Measurements from ENCODE around the gene BASP1. TPM values are rescaled to one million over a fixed set of nuclear protein-coding genes. Genes with fewer than 3 reads are reported as not detected.

The BASP1 gene
- polyA plus RNA-seq, 3 donors from 2014 or later: 1.6 to 7.2 (median 5.3) TPM

GRCh38 chr5:17221843-17222636 lies 4.6 kb downstream of the BASP1 start:
- Mint-ChIP-seq H3K27me3 (ENCODE audit: low read depth in 3 of 3) (peaks cover 0 to 17% (median 10%) of the 10 kb centered on the region in 3 donors), H3K4me1 (peaks cover 8 to 10% of the 10 kb centered on the region in 2 donors), H3K36me3 (no peaks in the 10 kb centered on the region), H3K4me3 (no peak overlapping the region), H3K27ac (no peak overlapping the region), H3K9me3 (peaks cover 0 to 11% (median 1%) of the 10 kb centered on the region in 6 donors)
- no peak for DNase-seq

DNA sequence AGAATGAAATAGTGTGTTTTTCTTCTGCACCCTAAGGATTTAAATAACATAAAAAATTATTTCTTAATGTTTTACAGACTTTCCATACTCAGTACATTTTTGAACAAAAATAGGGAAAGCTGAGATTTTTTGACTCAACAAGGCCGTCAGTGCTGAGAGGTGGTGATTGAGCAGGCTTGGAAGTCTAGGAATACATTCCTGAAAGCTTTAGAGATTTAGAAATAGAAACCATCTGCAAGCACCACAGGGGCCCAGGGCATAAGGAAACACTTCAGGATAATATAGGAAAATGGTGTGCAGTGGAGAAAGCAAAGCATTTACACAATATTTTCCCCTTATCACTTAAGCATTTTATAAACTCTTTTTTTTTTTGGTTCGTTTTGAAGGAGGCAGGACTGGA lies 5.2 kb downstream of the BASP1 start:
- Mint-ChIP-seq H3K9me3 (peaks cover 0 to 11% (median 1%) of the 10 kb centered on the region in 6 donors), H3K36me3 (no peaks in the 10 kb centered on the region), H3K27me3 (ENCODE audit: low read depth in 3 of 3) (peaks cover 0 to 17% (median 10%) of the 10 kb centered on the region in 3 donors), H3K4me1 (peaks cover 8 to 10% of the 10 kb centered on the region in 2 donors), H3K4me3 (no peak overlapping the region), H3K27ac (no peak overlapping the region)
- no peak for DNase-seq

DNA sequence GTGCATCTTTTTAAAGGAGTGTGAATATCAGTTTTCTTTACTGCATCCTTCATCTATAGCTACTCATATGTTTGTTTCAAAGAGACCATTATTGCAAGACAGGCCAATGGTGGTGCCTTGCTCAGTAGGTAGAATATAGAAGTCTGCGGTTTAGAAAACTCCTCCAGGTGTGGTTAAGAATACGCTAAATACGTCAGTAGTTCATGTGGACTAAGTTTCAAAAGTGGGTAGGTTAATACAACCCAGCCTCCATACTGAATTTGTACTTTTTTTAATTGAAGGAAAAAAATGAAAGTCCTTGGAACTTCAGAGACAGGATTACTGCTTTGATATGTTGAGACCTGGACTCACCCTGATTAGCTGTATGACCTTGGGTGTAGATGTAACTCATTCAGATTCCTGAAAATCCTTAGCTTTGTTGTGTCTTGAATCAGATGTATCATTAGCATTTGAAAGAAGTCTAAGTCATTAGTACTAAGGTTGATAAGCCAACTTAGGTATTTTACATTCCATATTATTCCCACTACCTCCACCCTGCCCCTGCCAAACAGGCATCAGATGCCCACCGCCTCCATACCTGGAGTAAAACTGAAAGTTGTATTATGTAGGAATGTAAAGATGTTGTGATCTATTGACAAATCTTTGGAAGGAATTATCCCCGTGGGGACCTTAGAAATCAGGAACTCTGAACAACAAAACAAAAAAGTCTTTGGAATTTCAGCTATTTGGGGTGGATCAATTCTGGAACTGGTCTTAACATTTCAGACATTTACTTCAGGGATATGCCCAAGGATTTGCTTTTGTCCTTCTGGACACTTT lies 6.1 kb downstream of the BASP1 start:
- Mint-ChIP-seq H3K4me3 (no peak overlapping the region), H3K36me3 (no peaks in the 10 kb centered on the region), H3K9me3 (peaks cover 0 to 19% (median 1%) of the 10 kb centered on the region in 6 donors), H3K4me1 (peaks cover 8 to 10% of the 10 kb centered on the region in 2 donors), H3K27ac (no peak overlapping the region), H3K27me3 (ENCODE audit: low read depth in 3 of 3) (peaks cover 0 to 19% (median 10%) of the 10 kb centered on the region in 3 donors)
- DNase-seq: no peak

GRCh38 chr5:17224858-17225511 lies 7.6 kb downstream of the BASP1 start:
- Mint-ChIP-seq H3K36me3 (no peaks in the 10 kb centered on the region), H3K9me3 (peaks cover 0 to 12% (median 2%) of the 10 kb centered on the region in 6 donors), H3K4me1 (no peaks in the 10 kb centered on the region), H3K27me3 (ENCODE audit: low read depth in 3 of 3) (peaks cover 0 to 16% (median 2%) of the 10 kb centered on the region in 3 donors), H3K4me3 (no peak overlapping the region), H3K27ac (no peak overlapping the region)
- DNase-seq: no peak

- Mint-ChIP-seq H3K4me1 (no peaks in the 10 kb centered on the region), H3K27ac (no peak overlapping the region)
Observed at GRCh38 chr5:17225520-17225919, 8.1 kb downstream of the BASP1 start.

GRCh38 chr5:17227868-17228267 lies 10.4 kb downstream of the BASP1 start:
- H3K9me3 Mint-ChIP-seq: peaks cover 0 to 9% (median 3%) of the 10 kb centered on the region in 6 donors
- no peak overlapping the region for H3K4me3 Mint-ChIP-seq
- H3K36me3 Mint-ChIP-seq: no peaks in the 10 kb centered on the region
- peaks cover 0 to 2% (median 0%) of the 10 kb centered on the region in 3 donors for H3K27me3 Mint-ChIP-seq (ENCODE audit: low read depth in 3 of 3)
- no peak overlapping the region for H3K27ac Mint-ChIP-seq
- no peak for DNase-seq
- no peaks in the 10 kb centered on the region for H3K4me1 Mint-ChIP-seq

More at GRCh38 chr5:17225520-17225919, 8.1 kb downstream of the BASP1 start:
- DNase-seq: no peak
- no peak overlapping the region for H3K4me3 Mint-ChIP-seq
- H3K36me3 Mint-ChIP-seq: no peaks in the 10 kb centered on the region
- H3K27me3 Mint-ChIP-seq (ENCODE audit: low read depth in 3 of 3): peaks cover 0 to 13% (median 0%) of the 10 kb centered on the region in 3 donors
- H3K9me3 Mint-ChIP-seq: peaks cover 0 to 9% (median 3%) of the 10 kb centered on the region in 6 donors

- Mint-ChIP-seq H3K27me3 (ENCODE audit: low read depth in 3 of 3) (peaks cover 0 to 2% (median 0%) of the 10 kb centered on the region in 3 donors), H3K4me1 (no peaks in the 10 kb centered on the region), H3K36me3 (no peaks in the 10 kb centered on the region), H3K9me3 (peaks cover 0 to 9% (median 6%) of the 10 kb centered on the region in 6 donors), H3K27ac (no peak overlapping the region), H3K4me3 (no peak overlapping the region)
- DNase-seq: no peak
Observed at GRCh38 chr5:17228821-17229291, 11.4 kb downstream of the BASP1 start.

GRCh38 chr5:17229313-17229712 lies 11.9 kb downstream of the BASP1 start:
- Mint-ChIP-seq H3K9me3 (peaks cover 0 to 9% (median 7%) of the 10 kb centered on the region in 6 donors), H3K4me3 (no peak overlapping the region), H3K36me3 (no peaks in the 10 kb centered on the region), H3K27me3 (ENCODE audit: low read depth in 3 of 3) (peaks cover 0 to 2% (median 0%) of the 10 kb centered on the region in 3 donors), H3K27ac (no peak overlapping the region), H3K4me1 (no peaks in the 10 kb centered on the region)
- no peak for DNase-seq

DNA sequence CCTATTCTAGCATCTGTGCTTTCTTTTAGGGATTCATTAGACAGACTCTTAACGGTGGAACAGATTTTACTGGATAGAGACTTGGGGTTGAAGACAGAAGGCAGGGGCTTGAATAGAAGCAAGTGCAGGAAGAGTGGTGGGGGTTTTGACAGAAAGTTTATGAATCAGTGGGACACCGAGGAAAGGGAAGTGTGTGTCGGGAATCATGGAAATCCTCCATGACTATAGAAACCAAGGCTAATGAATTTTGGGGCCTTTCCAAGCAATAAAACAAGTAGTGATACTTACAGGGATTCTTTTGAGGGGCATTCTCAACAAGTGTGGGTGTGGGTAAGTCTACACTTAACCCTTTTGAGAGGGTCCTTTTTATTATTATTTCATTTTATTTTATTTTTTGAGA lies 12.8 kb downstream of the BASP1 start:
- Mint-ChIP-seq H3K4me3 (no peak overlapping the region), H3K9me3 (peaks cover 0 to 12% (median 7%) of the 10 kb centered on the region in 6 donors), H3K4me1 (no peaks in the 10 kb centered on the region), H3K27ac (no peak overlapping the region), H3K36me3 (no peaks in the 10 kb centered on the region), H3K27me3 (ENCODE audit: low read depth in 3 of 3) (peaks cover 0 to 2% (median 0%) of the 10 kb centered on the region in 3 donors)
- DNase-seq: no peak

- H3K4me3 Mint-ChIP-seq: no peak overlapping the region
- H3K4me1 Mint-ChIP-seq: no peaks in the 10 kb centered on the region
- peaks cover 2 to 17% (median 10%) of the 10 kb centered on the region in 6 donors for H3K9me3 Mint-ChIP-seq
- no peaks in the 10 kb centered on the region for H3K36me3 Mint-ChIP-seq
- no peak for DNase-seq
- peaks cover 0 to 2% (median 0%) of the 10 kb centered on the region in 3 donors for H3K27me3 Mint-ChIP-seq (ENCODE audit: low read depth in 3 of 3)
- no peak overlapping the region for H3K27ac Mint-ChIP-seq
Observed at GRCh38 chr5:17230808-17231525, 13.5 kb downstream of the BASP1 start.

- Mint-ChIP-seq H3K27me3 (ENCODE audit: low read depth in 3 of 3) (peaks cover 0 to 2% (median 0%) of the 10 kb centered on the region in 3 donors), H3K27ac (no peak overlapping the region), H3K9me3 (peaks cover 2 to 18% (median 10%) of the 10 kb centered on the region in 6 donors), H3K4me3 (no peak overlapping the region), H3K36me3 (no peaks in the 10 kb centered on the region), H3K4me1 (no peaks in the 10 kb centered on the region)
- DNase-seq: no peak
Observed at GRCh38 chr5:17232405-17232804, 15.0 kb downstream of the BASP1 start.

- Mint-ChIP-seq H3K9me3 (peaks cover 3 to 19% (median 8%) of the 10 kb centered on the region in 6 donors), H3K4me1 (no peaks in the 10 kb centered on the region), H3K36me3 (no peaks in the 10 kb centered on the region), H3K27ac (no peak overlapping the region), H3K27me3 (ENCODE audit: low read depth in 3 of 3) (peaks cover 0 to under 1% (median 0%) of the 10 kb centered on the region in 3 donors), H3K4me3 (no peak overlapping the region)
- DNase-seq: no peak
Observed at GRCh38 chr5:17233488-17233887, 16.1 kb downstream of the BASP1 start.

DNA sequence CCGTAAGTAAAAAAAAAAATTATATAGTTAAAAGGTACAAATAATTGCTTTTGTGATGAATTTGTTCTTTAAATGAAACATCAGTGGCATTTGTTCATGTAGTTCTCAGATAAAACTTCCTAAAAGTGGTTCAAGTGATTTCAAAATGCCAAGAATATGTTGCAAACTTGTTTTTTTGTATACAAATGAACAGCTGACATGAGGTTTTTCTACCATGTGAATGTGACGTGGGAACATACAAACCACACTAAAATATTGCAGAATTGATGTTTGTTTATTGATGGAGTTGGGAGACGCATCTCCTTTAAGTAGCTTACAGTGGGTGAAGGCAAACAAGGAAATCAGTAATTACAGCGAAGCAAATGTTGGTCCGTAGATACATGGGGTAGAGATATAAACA lies 16.9 kb downstream of the BASP1 start:
- Mint-ChIP-seq H3K27me3 (ENCODE audit: low read depth in 3 of 3) (no peaks in the 10 kb centered on the region), H3K9me3 (peaks cover 0 to 23% (median 9%) of the 10 kb centered on the region in 6 donors), H3K27ac (no peak overlapping the region), H3K4me3 (no peak overlapping the region), H3K4me1 (no peaks in the 10 kb centered on the region), H3K36me3 (no peaks in the 10 kb centered on the region)
- no peak for DNase-seq
